Activated CD8-positive, alpha-beta memory T cell treated with anti-CD3 and anti-CD28 coated beads for 36 hours (primary cell): ENCODE results near the gene AP3B1. TPM values are rescaled to one million over a fixed set of nuclear protein-coding genes. Genes with fewer than 3 reads are reported as not detected.

Experiments
- CTCF ChIA-PET: fragments of 350-600 bp; sonication (Branson Sonifier 250); formaldehyde crosslinking; loops from one replicate; lab custom pipeline; 2021; ENCODE audit warnings: antibody characterized with exemption; lab: Charles Lee
- POLR2A ChIA-PET: fragments of 350-600 bp; sonication (Branson Sonifier 250); formaldehyde crosslinking; loops from one replicate; lab custom pipeline; 2021; ENCODE audit warnings: antibody characterized with exemption; lab: Charles Lee
- total RNA-seq, 2 experiments: library from RNA; stranded (reverse); gene quantifications; one replicate each; pipeline ENCODE4 v1.2.3, GENCODE V29; 2021

Gene AP3B1
- total RNA-seq, 2 experiments from 2014 or later, result 39.7 to 40.3 TPM

GRCh38 chr5:78295035-78295961, 800 bp upstream of the AP3B1 start:
- POLR2A ChIA-PET, result interaction anchor here (0.5 to 3.3 kb wide), 5 partner anchors 33 to 689 kb away, joined by 3 to 53 read pairs (median 3); partner anchors contain the start of gene SCAMP1
- CTCF ChIA-PET, result interaction anchor here (0.6 to 1.3 kb wide), 4 partner anchors 27 to 806 kb away, joined by 3 to 5 read pairs (median 4); partner anchors contain the start of gene SCAMP1

- CTCF ChIA-PET, result interaction anchor here (1.0 kb wide), 1 partner anchor 67 kb away, joined by 3 read pairs; the partner anchor contains the start of gene SCAMP1
Measured at GRCh38 chr5:78293851-78294247, 649 bp downstream of the AP3B1 start.

GRCh38 chr5:78291687-78292086, 2.8 kb downstream of the AP3B1 start:
- ChIA-PET POLR2A (no interaction called here), CTCF (no interaction called here)

More at GRCh38 chr5:78293851-78294247, 649 bp downstream of the AP3B1 start:
- POLR2A ChIA-PET, result interaction anchor here (0.5 to 3.3 kb wide), 5 partner anchors 63 to 1208 kb away, joined by 3 to 53 read pairs (median 4); partner anchors contain the start of gene SCAMP1

- POLR2A ChIA-PET, result no interaction called here
- CTCF ChIA-PET, result no interaction called here
Measured at GRCh38 chr5:78289911-78290310, 4.6 kb downstream of the AP3B1 start.

- ChIA-PET CTCF (no interaction called here), POLR2A (no interaction called here)
Measured at GRCh38 chr5:78288246-78288645, 6.3 kb downstream of the AP3B1 start.

- POLR2A ChIA-PET, result no interaction called here
Measured at GRCh38 chr5:78287833-78288232, 6.7 kb downstream of the AP3B1 start.

GRCh38 chr5:78287169-78287568, 7.3 kb downstream of the AP3B1 start:
- ChIA-PET POLR2A (no interaction called here), CTCF (no interaction called here)

More at GRCh38 chr5:78287833-78288232, 6.7 kb downstream of the AP3B1 start:
- CTCF ChIA-PET, result no interaction called here

GRCh38 chr5:78286290-78286689, 8.2 kb downstream of the AP3B1 start:
- POLR2A ChIA-PET, result no interaction called here
- CTCF ChIA-PET, result no interaction called here

GRCh38 chr5:78283802-78284201, 10.7 kb downstream of the AP3B1 start:
- ChIA-PET POLR2A (no interaction called here), CTCF (no interaction called here)

- POLR2A ChIA-PET, result no interaction called here
- CTCF ChIA-PET, result interaction anchor here (1.0 to 1.5 kb wide), 2 partner anchors 10 to 17 kb away, joined by 4 read pairs; no protein-coding TSS in a partner anchor
Measured at GRCh38 chr5:78283105-78283504, 11.4 kb downstream of the AP3B1 start.

GRCh38 chr5:78280261-78280660, 14.2 kb downstream of the AP3B1 start:
- ChIA-PET POLR2A (no interaction called here), CTCF (no interaction called here)

GRCh38 chr5:78279194-78279593, 15.3 kb downstream of the AP3B1 start:
- POLR2A ChIA-PET, result no interaction called here
- CTCF ChIA-PET, result interaction anchor here (0.6 kb wide), 1 partner anchor 25 kb away, joined by 5 read pairs; no protein-coding TSS in a partner anchor

- ChIA-PET POLR2A (no interaction called here), CTCF (interaction anchor here (1.1 kb wide), 1 partner anchor 17 kb away, joined by 3 read pairs; the partner anchor contains the start of gene AP3B1)
Measured at GRCh38 chr5:78277715-78278114, 16.8 kb downstream of the AP3B1 start.

GRCh38 chr5:78275998-78276543, 18.4 kb downstream of the AP3B1 start:
- CTCF ChIA-PET, result no interaction called here

GRCh38 chr5:78274540-78275197, 19.8 kb downstream of the AP3B1 start:
- POLR2A ChIA-PET, result no interaction called here
- CTCF ChIA-PET, result no interaction called here

More at GRCh38 chr5:78275998-78276543, 18.4 kb downstream of the AP3B1 start:
- POLR2A ChIA-PET, result no interaction called here

- ChIA-PET POLR2A (no interaction called here), CTCF (interaction anchor here (1.2 kb wide), 1 partner anchor 134 kb away, joined by 3 read pairs; no protein-coding TSS in a partner anchor)
Measured at GRCh38 chr5:78273436-78273835, 21.1 kb downstream of the AP3B1 start.

- POLR2A ChIA-PET, result no interaction called here
Measured at GRCh38 chr5:78271766-78272165, 22.7 kb downstream of the AP3B1 start.

GRCh38 chr5:78269088-78269703, 25.3 kb downstream of the AP3B1 start:
- ChIA-PET CTCF (interaction anchor here (0.6 to 1.2 kb wide), 2 partner anchors 26 to 119 kb away, joined by 3 read pairs; partner anchors contain the start of gene AP3B1), POLR2A (no interaction called here)

More at GRCh38 chr5:78271766-78272165, 22.7 kb downstream of the AP3B1 start:
- CTCF ChIA-PET, result no interaction called here

- POLR2A ChIA-PET, result no interaction called here
Measured at GRCh38 chr5:78268356-78268755, 26.1 kb downstream of the AP3B1 start.

More at GRCh38 chr5:78268356-78268755, 26.1 kb downstream of the AP3B1 start:
- CTCF ChIA-PET, result interaction anchor here (0.6 to 1.2 kb wide), 3 partner anchors 26 to 708 kb away, joined by 3 to 4 read pairs (median 3); partner anchors contain the start of gene AP3B1
